ENCODE measurements around the gene TAPT1. TPM values are rescaled to one million over a fixed set of nuclear protein-coding genes. Genes with fewer than 3 reads are reported as not detected.

Gene TAPT1
- total RNA-seq, 2 donors from 2014 or later: 36.8 to 37.9 TPM

DNA sequence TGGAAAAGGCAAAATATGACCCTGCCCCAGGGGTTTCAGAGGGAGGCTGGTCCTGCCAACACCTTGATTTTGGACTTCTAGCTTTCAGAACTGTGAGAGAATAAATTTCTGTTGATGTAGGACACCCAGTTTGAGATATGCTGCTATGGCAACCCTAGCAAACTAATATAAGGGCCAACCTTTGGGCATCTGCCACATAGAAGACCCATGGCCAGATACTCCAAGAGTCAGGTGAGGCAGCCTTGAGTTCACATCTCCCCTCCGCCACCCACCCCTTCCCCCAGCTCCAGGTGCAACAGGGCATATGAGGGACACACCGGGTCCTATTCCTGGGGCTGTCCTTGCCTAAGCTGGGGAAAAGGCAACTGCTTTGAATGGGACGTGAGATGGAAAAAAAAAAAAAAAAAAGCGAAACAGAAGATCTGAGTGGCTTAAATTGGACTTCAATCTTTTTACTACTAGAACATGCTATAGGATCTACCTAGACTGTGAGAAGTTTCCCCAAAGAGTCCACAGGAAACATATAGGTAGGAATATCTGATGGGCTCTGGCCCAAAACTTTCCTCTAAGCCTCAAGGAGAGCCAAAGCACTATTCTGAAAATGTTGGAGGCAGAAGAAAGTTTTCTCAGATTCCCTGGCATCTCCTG is 85.9 kb downstream of the TAPT1 start:
- Mint-ChIP-seq H3K4me1 (ENCODE audit: low read depth in 2 of 2) (peaks cover 0 to 4% of the 10 kb centered on the region in 2 donors), H3K36me3 (peaks cover 10% of the 10 kb centered on the region)

DNA sequence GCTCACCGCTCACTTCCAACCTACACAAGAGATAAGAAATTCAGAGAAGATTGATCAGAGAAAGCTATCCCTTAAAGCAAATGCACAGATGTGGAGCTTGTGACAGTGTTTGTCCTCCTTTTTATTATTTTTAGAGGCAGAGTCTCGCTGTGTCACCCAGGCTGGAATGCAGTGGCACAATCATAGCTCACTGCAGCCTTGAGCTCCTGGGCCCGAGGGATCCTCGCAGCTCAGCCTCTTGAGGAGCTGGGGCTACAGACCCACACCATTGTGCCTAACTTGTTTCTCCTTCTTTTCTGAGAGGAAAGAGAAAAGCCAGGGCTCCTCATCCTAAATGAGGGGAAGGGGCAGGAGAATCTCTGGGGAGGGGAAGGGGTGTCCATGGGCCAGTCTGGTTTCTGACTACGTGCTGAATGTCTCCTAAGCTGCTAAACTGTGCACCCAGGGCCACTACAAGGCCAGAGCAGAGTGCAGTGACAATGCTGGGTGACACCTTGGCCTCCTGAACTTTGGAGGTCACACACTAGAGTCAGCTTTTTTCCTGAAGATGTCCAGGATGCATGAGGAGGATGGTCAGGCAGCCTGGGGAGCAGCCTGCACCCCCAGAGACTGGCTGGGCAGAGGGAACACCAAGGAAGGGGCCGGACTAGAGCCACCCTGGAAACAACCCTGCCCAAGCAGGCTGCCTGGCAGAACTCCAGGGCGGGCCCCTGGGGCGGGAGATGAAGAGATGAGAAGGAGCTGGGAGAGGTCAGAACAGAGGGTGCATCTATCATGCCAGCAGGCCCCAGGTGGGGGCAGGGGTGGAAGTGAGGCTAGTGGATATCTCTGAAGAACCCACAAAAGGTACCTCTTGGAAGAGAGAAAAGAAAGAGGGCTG is 87.0 kb downstream of the TAPT1 start:
- Mint-ChIP-seq H3K9me3 (peaks cover 5% of the 10 kb centered on the region), H3K27me3 (peaks cover 7 to 13% of the 10 kb centered on the region in 2 donors), H3K27ac (no peak overlapping the region), H3K4me1 (ENCODE audit: low read depth in 2 of 2) (peaks cover 0 to 4% of the 10 kb centered on the region in 2 donors), H3K4me3 (no peak overlapping the region), H3K36me3 (peaks cover 7% of the 10 kb centered on the region)
- DNase-seq (ENCODE audit: low spot score) (no peak), ATAC-seq (no peak)

More for the DNA sequence above, 85.9 kb downstream of the TAPT1 start:
- ATAC-seq (no peak), DNase-seq (ENCODE audit: low spot score) (no peak)
- H3K9me3 Mint-ChIP-seq: peaks cover 5% of the 10 kb centered on the region
- no peak overlapping the region for H3K4me3 Mint-ChIP-seq
- H3K27ac Mint-ChIP-seq: no peak overlapping the region
- H3K27me3 Mint-ChIP-seq: peaks cover 3 to 8% of the 10 kb centered on the region in 2 donors

DNA sequence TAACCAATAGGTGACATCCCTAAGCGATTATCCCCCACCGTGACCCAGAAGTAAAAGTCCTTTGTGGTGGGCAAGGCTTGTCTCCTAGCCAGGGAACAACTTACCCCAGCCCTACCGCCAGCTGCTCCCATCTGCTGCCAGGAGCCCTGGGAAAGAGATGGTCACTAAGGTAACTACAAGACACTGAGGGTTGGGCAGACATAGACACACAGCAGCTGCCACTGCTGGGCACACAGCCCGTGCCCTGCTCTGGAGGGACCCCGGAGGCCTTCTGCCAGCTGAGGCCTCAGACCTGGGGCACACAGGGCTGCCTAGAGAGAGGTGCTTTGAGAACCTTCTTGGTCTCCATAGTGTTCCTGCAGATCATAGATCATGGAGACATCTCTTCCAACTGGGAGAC is 89.4 kb downstream of the TAPT1 start:
- Mint-ChIP-seq H3K4me3 (no peak overlapping the region), H3K4me1 (ENCODE audit: low read depth in 2 of 2) (peaks cover 0 to 4% of the 10 kb centered on the region in 2 donors), H3K27ac (no peak overlapping the region), H3K36me3 (no peaks in the 10 kb centered on the region), H3K9me3 (peaks cover 4% of the 10 kb centered on the region), H3K27me3 (peaks cover 8 to 22% of the 10 kb centered on the region in 2 donors)
- no peak for DNase-seq (ENCODE audit: low spot score)
- ATAC-seq: peak in 1 of 2 donors; percentile 20

DNA sequence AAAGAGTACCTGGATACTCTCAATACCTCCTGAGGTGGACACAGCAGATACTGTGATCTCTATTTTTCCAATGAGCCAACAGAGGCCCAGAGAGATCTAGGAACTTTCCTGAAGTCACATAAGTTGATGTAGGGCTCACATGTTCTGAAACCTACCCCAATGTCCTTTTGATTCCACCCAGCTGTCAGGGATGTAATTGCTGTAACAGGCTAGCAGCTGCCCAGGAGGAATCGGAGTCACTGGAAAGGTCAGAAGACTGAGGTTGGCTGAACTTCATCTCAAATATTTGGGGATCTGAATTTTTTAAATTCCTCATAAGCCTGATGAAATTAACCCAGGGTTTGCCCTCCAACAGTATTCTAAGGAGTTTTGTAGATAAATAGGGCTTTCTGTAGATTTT is 90.0 kb downstream of the TAPT1 start:
- no peak for DNase-seq (ENCODE audit: low spot score)
- no peaks in the 10 kb centered on the region for H3K36me3 Mint-ChIP-seq
- H3K9me3 Mint-ChIP-seq: peaks cover 4% of the 10 kb centered on the region
- no peak overlapping the region for H3K4me3 Mint-ChIP-seq
- H3K27ac Mint-ChIP-seq: no peak overlapping the region
- H3K4me1 Mint-ChIP-seq (ENCODE audit: low read depth in 2 of 2): peaks cover 0 to 4% of the 10 kb centered on the region in 2 donors
- H3K27me3 Mint-ChIP-seq: peaks cover 8 to 22% of the 10 kb centered on the region in 2 donors
- ATAC-seq: no peak

DNA sequence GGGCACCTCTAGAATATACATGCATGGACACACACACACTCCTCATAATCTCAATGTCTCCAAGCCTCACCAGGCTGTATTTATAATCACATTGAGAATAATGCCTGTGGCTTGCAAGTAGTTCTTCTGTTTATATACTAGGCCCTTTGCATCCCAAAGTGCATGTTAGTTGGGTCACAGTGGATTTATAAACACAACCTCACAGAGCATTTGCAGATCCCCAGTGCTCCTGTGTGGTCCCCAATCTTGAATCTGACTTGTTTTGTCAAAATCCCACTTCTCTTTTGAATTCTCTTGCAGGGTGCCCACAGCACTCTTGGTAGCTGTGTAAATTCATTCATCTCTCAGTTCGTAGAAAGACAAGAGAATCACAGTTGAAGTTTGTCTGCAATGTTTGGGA is 92.9 kb downstream of the TAPT1 start:
- Mint-ChIP-seq H3K27me3 (peaks cover 5 to 14% of the 10 kb centered on the region in 2 donors), H3K27ac (no peak overlapping the region), H3K4me1 (ENCODE audit: low read depth in 2 of 2) (no peaks in the 10 kb centered on the region), H3K9me3 (peaks cover 4% of the 10 kb centered on the region), H3K36me3 (no peaks in the 10 kb centered on the region), H3K4me3 (no peak overlapping the region)
- DNase-seq (ENCODE audit: low spot score) (no peak), ATAC-seq (no peak)

DNA sequence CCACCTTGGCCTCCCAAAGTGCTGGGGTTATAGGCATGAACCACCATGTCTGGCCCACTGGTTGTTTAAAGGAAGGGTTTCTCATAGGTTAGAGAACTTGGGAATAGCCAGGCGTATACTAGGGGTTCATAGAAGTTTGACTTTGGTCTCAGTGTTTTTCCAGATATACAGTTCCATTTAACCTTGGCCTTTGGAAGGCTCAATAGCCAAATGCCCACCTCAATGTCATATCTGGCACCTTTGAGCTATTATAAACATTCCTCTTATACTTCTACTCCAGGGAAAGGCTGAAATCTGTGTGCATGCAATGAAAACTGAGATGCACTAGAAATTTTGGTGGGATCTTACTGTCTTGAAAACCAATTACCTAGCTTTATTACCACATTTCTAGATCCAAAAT is 95.0 kb downstream of the TAPT1 start:
- no peak overlapping the region for H3K27ac Mint-ChIP-seq
- ATAC-seq (no peak), DNase-seq (ENCODE audit: low spot score) (no peak)
- H3K9me3 Mint-ChIP-seq: peaks cover 4% of the 10 kb centered on the region
- no peaks in the 10 kb centered on the region for H3K36me3 Mint-ChIP-seq
- no peaks in the 10 kb centered on the region for H3K4me1 Mint-ChIP-seq (ENCODE audit: low read depth in 2 of 2)
- H3K4me3 Mint-ChIP-seq: no peak overlapping the region
- H3K27me3 Mint-ChIP-seq: peaks cover 5 to 21% of the 10 kb centered on the region in 2 donors

DNA sequence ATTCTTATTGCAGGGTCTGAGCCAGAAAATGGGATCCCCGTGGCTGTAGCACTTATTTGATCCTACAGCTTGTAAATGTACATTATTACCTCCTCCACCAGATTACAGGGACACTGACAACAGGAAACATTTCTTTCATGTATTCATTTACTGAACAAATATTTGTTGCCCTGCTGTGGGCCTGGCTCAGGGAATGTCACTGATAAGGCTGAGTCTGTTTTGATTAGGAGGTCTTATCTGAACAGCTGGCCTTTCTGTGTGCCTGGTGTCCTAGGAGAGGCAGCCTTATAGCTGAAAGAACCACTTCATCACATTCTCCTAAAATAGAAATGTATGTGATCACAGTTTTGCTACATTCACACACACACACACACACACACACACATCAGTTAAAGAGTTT is 96.9 kb downstream of the TAPT1 start:
- Mint-ChIP-seq H3K4me1 (ENCODE audit: low read depth in 2 of 2) (peaks cover 0 to 10% of the 10 kb centered on the region in 2 donors), H3K36me3 (no peaks in the 10 kb centered on the region), H3K27me3 (peaks cover 2 to 21% of the 10 kb centered on the region in 2 donors), H3K27ac (no peak overlapping the region), H3K9me3 (peaks cover 2% of the 10 kb centered on the region), H3K4me3 (no peak overlapping the region)
- DNase-seq (ENCODE audit: low spot score) (no peak), ATAC-seq (no peak)

DNA sequence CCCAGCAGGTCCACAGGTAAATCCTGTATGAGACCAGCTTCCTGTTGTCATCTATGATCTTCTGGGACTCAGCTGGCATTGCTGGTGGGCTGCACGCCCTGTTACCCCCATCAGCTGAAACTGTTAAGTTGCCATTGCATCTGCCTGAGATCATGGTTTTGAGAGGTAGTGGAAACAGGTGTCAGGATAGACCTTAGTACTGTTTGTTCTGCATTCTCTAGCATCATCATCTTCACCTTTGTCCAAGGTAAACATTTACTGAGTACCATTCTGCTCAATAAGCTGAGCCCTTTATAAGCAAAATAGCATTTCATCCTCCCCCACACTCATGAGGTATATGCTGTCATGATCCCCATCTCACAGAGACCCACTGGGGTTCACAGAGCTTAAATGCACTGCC is 99.6 kb downstream of the TAPT1 start:
- Mint-ChIP-seq H3K9me3 (no peaks in the 10 kb centered on the region), H3K27ac (no peak overlapping the region), H3K4me3 (no peak overlapping the region), H3K4me1 (ENCODE audit: low read depth in 2 of 2) (peaks cover 0 to 21% of the 10 kb centered on the region in 2 donors), H3K27me3 (peaks cover 0 to 11% of the 10 kb centered on the region in 2 donors), H3K36me3 (no peaks in the 10 kb centered on the region)
- DNase-seq (ENCODE audit: low spot score) (no peak), ATAC-seq (no peak)

DNA sequence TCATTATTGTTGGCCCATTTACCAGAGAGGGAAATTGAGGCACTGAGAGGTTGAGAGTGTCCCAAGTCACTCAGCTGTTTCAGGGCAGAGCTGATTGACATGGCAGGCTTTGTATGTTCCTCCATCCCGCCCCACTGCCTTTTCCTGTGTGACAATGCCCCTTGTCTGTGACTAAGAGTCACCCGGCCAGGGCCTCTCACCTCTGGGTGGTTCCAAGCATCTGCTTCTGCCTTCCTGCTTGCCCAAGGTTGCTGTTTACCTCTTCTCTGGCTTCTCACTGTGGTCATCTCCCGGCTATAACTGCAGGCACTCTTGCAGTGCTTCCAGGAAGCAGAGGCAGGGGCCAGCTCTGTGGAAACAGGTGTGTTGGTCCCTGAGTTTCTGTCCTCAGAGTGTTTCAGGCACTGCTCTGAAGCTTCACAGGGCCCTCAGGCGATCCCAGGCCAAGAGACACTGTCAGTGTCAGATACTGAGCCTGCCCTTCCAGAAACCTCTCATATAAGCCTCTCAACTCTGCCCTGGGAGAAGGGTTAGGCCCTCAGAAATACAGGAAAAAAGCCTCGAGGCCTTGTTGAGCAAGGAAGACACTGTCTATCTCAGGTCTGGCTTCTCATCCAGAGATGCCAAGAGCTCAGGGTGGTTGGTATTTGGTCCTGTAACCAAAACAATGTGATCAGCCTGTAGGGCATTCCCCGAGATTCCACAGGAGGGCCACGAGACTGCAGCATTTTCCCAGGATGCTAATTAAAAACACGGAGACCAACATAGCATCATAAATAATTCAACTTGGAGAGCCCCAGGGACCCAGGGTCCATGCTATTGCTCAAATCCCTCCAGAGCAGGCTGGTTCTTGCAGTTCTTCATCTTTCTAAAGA is 100.5 kb downstream of the TAPT1 start:
- no peak for DNase-seq (ENCODE audit: low spot score)
- peak overlapping the region in 1 of 2 donors; percentile 73 for H3K27ac Mint-ChIP-seq
- H3K9me3 Mint-ChIP-seq: no peaks in the 10 kb centered on the region
- peaks cover 0 to 11% of the 10 kb centered on the region in 2 donors for H3K27me3 Mint-ChIP-seq
- no peaks in the 10 kb centered on the region for H3K36me3 Mint-ChIP-seq
- H3K4me1 Mint-ChIP-seq (ENCODE audit: low read depth in 2 of 2): peaks cover 0 to 25% of the 10 kb centered on the region in 2 donors
- no peak overlapping the region for H3K4me3 Mint-ChIP-seq
- ATAC-seq: peak in 1 of 2 donors; percentile 58

DNA sequence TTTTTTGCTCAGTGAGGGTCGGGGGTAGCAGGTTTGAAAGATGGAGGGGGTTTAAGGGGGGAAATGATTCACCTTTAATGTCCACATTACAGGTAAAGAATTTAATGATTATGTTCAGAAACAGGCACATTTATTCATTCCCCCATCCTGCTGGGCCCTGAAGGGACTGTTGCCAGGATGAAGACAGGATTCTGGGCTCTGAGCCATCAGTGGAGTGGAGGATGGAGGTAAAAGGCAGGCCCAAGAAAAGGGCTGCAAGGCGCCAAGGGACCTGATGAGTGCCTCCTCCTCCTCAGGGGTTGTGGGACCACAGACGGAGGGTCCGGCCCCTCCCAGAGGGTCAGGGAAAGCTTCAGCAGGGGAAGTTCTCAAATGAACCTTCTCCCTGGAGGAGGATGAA is 102.0 kb downstream of the TAPT1 start:
- H3K9me3 Mint-ChIP-seq: no peaks in the 10 kb centered on the region
- peaks cover 0 to 27% of the 10 kb centered on the region in 2 donors for H3K4me1 Mint-ChIP-seq (ENCODE audit: low read depth in 2 of 2)
- H3K27me3 Mint-ChIP-seq: peaks cover 0 to 19% of the 10 kb centered on the region in 2 donors
- ATAC-seq (no peak), DNase-seq (ENCODE audit: low spot score) (no peak)
- peak overlapping the region in 1 of 2 donors; percentile 68 for H3K27ac Mint-ChIP-seq
- H3K4me3 Mint-ChIP-seq: no peak overlapping the region
- no peaks in the 10 kb centered on the region for H3K36me3 Mint-ChIP-seq

DNA sequence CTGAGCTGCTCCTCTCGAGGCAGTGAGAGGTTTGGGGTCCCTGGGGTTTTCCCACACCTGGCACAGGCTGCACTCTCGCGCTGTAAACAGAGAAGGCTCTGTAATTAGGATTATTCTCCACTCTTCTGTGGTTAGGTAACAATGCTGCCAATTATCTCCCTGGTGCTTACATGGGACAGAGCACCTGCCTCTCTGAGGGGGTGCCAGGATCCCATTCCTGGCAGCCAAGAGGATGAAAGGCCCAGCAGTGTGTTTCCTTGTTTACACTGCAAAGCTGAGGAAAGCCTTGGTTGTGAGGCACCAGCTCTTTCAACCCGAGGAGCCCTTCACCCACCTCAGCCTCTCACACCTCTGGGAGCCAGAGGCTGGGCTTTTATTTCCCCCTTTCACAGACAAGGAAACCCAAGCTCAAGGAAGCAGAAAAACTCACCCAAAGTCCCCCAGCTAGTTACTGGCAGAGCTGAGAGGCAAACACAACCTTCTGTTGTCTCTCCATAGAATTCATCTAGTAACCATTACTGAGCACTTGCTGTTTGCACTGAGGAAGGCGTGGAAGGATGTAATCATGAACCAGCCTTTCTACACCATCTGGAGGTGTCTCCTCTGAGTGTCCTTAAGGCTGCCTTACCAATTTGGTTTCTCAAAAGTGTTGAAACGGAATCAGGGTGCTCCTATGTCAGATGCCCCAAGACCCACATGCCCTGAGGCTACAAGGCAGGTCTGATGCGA is 102.8 kb downstream of the TAPT1 start:
- DNase-seq (ENCODE audit: low spot score): no peak
- H3K27ac Mint-ChIP-seq: peak overlapping the region in 1 of 2 donors; percentile 68
- peak in 1 of 2 donors; percentile 4 for ATAC-seq
- no peak overlapping the region for H3K4me3 Mint-ChIP-seq
- peaks cover 0 to 27% of the 10 kb centered on the region in 2 donors for H3K4me1 Mint-ChIP-seq (ENCODE audit: low read depth in 2 of 2)
- no peaks in the 10 kb centered on the region for H3K36me3 Mint-ChIP-seq
- no peaks in the 10 kb centered on the region for H3K9me3 Mint-ChIP-seq
- H3K27me3 Mint-ChIP-seq: peaks cover 0 to 22% of the 10 kb centered on the region in 2 donors

DNA sequence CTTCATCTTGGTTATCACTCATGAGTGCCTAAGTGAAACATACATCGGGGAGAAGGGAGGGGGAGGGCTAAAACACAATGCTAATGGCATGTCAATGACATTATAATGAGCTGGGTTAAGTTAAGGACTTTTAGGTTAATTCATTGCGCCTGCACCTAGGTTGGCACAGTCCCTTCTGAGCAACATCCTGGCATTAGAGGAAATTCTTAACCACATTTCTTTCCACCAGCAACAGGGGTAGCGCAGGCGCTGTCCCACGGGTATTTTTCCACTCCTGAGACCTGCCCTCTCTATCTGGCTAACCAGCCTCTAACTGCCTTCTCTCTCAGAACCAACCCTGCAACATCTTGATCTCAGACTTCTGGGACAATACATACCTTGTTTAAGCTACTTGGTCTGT is 103.5 kb downstream of the TAPT1 start:
- H3K4me3 Mint-ChIP-seq: no peak overlapping the region

DNA sequence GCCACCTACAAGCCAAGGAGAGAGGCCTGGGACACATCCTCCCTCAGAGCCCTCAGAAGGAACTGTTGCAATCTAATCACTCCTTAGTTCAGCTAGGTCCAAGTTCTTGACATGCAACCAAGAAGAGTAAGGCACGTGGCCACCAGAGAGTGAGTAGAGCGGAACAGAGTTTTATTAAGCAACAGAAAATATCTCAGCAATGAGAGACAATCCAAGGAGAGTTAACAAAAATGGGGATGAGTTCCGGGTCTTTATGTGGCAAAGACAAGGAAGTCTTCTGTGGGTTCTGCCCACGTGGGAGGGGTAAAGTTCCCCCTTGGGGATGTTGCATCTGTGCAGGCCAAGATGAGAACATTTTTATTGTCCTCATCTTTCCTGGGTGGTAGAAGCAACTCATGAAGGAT is 104.0 kb downstream of the TAPT1 start:
- Mint-ChIP-seq H3K9me3 (no peaks in the 10 kb centered on the region), H3K27me3 (peaks cover 0 to 15% of the 10 kb centered on the region in 2 donors), H3K36me3 (no peaks in the 10 kb centered on the region), H3K4me1 (ENCODE audit: low read depth in 2 of 2) (peaks cover 0 to 27% of the 10 kb centered on the region in 2 donors), H3K27ac (peak overlapping the region in 1 of 2 donors; percentile 50), H3K4me3 (no peak overlapping the region)
- ATAC-seq: no peak
- no peak for DNase-seq (ENCODE audit: low spot score)

More for the DNA sequence above, 103.5 kb downstream of the TAPT1 start:
- ATAC-seq: peak in 1 of 2 donors; percentile 66
- Mint-ChIP-seq H3K4me1 (ENCODE audit: low read depth in 2 of 2) (peaks cover 0 to 27% of the 10 kb centered on the region in 2 donors), H3K9me3 (no peaks in the 10 kb centered on the region), H3K27me3 (peaks cover 0 to 17% of the 10 kb centered on the region in 2 donors), H3K36me3 (no peaks in the 10 kb centered on the region), H3K27ac (no peak overlapping the region)
- no peak for DNase-seq (ENCODE audit: low spot score)
